CD4-positive, alpha-beta T cell treated with Interleukin-2 at 100 ng/mL for 4 hours (primary cell): ENCODE measurements around the gene PCDHA12.
"Not testable (repeated sequence)": the region's sequence is repeated elsewhere in the genome, so short reads cannot be mapped to it uniquely, and the experiment has no call there.

Experiments
- DNase-seq: peaks from one replicate; pipeline ENCODE4 v3.0.0-alpha.2; 2020; ENCODE audit warnings: low spot score

Gene PCDHA12, protein sequence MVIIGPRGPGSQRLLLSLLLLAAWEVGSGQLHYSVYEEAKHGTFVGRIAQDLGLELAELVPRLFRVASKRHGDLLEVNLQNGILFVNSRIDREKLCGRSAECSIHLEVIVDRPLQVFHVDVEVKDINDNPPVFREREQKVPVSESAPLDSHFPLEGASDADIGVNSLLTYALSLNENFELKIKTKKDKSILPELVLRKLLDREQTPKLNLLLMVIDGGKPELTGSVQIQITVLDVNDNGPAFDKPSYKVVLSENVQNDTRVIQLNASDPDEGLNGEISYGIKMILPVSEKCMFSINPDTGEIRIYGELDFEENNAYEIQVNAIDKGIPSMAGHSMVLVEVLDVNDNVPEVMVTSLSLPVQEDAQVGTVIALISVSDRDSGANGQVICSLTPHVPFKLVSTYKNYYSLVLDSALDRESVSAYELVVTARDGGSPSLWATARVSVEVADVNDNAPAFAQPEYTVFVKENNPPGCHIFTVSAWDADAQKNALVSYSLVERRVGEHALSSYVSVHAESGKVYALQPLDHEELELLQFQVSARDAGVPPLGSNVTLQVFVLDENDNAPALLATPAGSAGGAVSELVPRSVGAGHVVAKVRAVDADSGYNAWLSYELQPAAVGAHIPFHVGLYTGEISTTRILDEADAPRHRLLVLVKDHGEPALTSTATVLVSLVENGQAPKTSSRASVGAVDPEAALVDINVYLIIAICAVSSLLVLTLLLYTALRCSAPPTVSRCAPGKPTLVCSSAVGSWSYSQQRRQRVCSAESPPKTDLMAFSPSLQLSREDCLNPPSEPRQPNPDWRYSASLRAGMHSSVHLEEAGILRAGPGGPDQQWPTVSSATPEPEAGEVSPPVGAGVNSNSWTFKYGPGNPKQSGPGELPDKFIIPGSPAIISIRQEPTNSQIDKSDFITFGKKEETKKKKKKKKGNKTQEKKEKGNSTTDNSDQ

DNA sequence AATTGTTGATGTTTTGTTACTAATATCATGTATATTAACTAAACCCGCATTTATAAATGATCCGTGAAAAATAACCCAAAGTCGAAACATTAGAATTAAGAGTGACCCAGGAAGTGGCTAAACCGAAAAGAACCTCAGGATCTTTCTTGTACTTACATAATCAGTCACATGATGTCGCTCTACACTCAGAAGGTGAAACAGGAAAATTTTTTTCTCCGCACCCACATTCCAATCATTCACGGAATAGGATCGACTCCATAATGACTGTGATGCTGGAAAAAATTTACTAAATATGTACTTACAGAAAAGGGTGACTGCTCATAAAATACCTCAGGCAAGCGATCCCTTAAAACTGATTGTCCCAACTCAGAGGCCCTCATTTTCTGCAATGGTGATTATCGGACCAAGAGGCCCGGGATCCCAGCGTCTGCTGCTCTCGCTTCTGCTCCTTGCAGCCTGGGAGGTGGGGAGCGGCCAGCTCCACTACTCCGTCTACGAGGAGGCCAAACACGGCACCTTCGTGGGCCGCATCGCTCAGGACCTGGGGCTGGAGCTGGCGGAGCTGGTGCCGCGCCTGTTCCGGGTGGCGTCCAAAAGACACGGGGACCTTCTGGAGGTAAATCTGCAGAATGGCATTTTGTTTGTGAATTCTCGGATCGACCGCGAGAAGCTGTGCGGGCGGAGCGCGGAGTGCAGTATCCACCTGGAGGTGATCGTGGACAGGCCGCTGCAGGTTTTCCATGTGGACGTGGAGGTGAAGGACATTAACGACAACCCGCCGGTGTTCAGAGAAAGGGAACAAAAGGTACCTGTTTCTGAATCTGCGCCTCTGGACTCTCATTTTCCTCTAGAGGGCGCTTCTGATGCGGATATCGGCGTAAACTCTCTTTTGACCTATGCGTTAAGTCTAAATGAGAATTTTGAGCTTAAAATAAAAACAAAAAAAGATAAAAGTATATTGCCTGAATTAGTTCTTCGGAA is at the start of gene PCDHA12:
PCDHA12 (plus strand) TSS at position 224 of the 981 bp plus-strand sequence; CDS start at position 389, 165 bp downstream.
- DNase-seq, result no peak

DNA sequence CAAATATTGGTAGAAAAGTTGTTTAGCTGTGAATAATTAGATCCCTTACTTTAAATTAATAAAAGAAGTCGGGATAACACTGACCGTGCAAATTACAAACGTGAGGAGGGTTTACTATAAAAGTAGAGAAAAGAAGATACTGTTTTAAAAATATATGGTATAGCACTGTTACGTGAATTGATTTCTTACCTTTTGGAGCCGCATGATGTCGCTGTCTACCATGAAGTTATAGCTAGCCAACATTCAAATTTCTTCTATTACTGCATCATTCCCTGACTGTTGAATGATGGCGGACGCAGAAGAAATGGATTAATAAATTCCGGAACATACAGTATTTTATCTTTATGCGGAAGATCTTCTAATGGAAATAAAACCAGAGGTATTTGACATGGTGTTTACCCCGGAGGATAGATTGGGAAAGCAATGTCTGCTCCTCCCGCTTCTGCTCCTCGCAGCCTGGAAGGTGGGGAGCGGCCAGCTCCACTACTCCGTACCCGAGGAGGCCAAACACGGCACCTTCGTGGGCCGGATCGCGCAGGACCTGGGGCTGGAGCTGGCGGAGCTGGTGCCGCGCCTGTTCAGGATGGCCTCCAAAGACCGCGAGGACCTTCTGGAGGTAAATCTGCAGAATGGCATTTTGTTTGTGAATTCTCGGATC is 47.3 kb upstream of the PCDHA12 start, which contains the start of gene PCDHA6:
PCDHA6 (plus strand) TSS at position 257 of the 658 bp plus-strand sequence; CDS start at position 389, 132 bp downstream.
- DNase-seq, result no peak

DNA sequence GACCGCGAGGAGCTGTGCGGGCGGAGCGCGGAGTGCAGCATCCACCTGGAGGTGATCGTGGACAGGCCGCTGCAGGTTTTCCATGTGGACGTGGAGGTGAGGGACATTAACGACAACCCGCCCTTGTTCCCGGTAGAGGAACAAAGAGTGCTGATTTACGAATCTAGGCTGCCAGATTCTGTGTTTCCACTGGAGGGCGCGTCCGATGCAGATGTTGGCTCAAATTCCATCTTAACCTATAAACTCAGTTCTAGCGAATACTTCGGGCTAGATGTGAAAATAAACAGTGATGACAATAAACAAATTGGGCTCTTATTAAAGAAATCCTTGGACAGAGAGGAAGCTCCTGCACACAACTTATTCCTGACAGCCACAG is 46.8 kb upstream of the PCDHA12 start:
- DNase-seq, result no peak

DNA sequence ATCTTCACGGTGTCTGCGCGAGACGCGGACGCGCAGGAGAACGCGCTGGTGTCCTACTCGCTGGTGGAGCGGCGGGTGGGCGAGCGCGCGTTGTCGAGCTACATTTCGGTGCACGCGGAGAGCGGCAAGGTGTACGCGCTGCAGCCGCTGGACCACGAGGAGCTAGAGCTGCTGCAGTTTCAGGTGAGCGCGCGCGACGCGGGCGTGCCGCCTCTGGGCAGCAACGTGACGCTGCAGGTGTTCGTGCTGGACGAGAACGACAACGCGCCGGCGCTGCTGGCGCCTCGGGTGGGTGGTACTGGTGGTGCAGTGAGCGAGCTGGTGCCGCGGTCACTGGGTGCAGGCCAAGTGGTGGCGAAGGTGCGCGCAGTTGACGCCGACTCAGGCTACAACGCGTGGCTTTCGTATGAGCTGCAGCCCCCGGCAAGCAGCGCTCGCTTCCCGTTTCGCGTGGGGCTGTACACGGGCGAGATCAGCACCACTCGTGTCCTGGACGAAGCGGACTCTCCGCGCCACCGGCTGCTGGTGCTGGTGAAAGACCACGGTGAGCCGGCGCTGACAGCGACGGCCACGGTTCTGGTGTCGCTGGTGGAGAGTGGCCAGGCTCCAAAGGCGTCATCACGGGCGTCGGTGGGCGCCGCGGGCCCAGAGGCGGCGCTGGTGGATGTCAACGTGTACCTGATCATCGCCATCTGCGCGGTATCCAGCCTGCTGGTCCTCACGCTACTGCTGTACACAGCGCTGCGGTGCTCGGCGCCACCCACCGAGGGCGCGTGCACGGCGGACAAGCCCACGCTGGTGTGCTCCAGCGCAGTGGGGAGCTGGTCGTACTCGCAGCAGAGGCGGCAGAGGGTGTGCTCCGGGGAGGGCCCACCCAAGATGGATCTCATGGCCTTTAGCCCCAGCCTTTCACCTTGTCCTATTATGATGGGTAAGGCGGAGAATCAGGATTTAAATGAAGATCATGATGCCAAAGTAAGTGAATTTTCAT is 45.3 kb upstream of the PCDHA12 start:
- DNase-seq, result not testable (repeated sequence)

DNA sequence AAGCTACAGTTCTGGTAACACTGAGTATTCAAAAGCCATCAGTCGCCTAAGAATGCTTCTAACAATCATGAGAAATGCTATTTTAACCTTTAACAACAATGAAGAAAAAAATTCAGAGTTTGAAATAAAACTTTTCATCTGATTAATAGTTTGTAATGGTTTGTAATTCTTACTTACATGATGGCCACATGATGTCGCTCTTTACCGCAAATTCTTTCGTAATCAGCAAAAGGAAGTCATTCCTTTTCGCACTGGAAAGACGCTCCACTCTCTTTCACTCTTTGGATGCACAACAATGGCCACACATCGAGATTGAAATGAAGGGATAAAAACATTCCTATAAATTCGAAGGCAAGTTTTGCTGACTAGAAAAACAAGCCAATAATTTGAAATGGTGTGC is 41.1 kb upstream of the PCDHA12 start, which contains the start of gene PCDHA7:
PCDHA7 (plus strand) TSS at position 277 of the 400 bp plus-strand sequence; CDS start at position 392, 115 bp downstream.
- no peak for DNase-seq

DNA sequence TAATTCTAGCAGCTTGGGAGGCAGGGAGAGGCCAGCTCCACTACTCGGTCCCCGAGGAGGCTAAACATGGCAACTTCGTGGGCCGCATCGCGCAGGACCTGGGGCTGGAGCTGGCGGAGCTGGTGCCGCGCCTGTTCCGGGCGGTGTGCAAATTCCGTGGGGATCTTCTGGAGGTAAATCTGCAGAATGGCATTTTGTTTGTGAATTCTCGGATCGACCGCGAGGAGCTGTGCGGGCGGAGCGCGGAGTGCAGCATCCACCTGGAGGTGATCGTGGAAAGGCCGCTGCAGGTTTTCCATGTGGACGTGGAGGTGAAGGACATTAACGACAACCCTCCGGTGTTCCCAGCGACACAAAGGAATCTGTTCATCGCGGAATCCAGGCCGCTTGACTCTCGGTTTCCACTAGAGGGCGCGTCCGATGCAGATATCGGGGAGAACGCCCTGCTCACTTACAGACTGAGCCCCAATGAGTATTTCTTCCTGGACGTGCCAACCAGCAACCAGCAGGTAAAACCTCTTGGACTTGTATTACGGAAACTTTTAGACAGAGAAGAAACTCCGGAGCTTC is 40.6 kb upstream of the PCDHA12 start:
- DNase-seq, result not testable (repeated sequence)

DNA sequence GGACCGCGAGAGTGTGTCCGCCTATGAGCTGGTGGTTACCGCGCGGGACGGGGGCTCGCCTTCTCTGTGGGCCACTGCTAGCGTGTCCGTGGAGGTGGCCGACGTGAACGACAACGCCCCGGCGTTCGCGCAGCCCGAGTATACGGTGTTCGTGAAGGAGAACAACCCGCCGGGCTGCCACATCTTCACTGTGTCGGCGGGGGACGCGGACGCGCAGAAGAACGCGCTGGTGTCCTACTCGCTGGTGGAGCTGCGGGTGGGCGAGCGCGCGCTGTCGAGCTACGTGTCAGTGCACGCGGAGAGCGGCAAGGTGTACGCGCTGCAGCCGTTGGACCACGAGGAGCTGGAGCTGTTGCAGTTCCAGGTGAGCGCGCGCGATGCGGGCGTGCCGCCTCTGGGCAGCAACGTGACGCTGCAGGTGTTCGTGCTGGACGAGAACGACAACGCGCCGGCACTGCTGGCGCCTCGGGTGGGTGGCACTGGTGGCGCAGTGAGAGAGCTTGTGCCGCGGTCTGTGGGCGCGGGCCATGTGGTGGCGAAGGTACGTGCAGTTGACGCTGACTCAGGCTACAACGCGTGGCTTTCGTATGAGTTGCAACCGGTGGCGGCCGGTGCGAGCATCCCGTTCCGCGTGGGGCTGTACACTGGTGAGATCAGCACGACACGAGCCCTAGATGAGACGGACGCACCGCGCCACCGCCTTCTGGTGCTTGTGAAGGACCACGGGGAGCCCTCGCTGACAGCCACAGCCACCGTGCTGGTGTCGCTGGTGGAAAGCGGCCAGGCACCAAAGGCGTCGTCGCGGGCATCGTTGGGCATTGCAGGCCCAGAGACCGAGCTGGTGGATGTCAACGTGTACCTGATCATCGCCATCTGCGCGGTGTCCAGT is 39.2 kb upstream of the PCDHA12 start:
- DNase-seq, result no peak

DNA sequence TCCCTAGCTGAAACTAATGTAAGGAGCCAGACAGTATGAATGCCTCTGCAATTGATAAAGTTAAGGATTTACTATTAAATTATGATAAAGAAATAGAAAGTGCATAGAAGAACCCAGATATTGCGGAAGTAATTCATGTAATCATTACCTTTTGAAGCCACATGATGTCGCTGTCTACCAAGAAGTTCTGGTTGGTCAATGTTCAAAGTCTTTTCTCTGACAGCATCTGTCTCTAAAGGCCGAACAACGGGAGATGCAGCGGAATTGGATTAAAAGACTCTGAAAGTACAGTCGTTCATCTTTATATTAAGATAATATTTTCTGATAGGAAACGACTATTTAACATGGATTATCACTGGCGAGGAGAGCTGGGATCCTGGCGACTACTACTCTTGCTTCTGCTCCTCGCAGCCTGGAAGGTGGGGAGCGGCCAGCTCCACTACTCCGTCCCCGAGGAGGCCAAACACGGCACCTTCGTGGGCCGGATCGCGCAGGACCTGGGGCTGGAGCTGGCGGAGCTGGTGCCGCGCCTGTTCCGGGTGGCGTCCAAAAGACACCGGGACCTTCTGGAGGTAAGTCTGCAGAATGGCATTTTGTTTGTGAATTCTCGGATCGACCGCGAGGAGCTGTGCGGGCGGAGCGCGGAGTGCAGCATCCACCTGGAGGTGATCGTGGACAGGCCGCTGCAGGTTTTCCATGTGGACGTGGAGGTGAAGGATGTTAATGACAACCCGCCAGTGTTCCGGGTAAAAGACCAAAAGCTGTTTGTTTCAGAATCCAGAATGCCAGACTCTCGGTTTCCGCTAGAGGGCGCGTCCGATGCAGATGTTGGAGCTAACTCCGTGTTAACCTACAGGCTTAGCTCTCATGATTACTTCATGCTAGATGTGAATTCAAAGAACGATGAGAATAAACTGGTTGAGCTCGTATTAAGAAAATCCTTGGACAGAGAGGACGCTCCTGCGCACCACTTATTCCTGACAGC is 33.8 kb upstream of the PCDHA12 start, which contains the start of gene PCDHA8:
PCDHA8 (plus strand) TSS at position 210 of the 985 bp plus-strand sequence; CDS start at position 345, 135 bp downstream.
- peak; percentile 1 for DNase-seq

DNA sequence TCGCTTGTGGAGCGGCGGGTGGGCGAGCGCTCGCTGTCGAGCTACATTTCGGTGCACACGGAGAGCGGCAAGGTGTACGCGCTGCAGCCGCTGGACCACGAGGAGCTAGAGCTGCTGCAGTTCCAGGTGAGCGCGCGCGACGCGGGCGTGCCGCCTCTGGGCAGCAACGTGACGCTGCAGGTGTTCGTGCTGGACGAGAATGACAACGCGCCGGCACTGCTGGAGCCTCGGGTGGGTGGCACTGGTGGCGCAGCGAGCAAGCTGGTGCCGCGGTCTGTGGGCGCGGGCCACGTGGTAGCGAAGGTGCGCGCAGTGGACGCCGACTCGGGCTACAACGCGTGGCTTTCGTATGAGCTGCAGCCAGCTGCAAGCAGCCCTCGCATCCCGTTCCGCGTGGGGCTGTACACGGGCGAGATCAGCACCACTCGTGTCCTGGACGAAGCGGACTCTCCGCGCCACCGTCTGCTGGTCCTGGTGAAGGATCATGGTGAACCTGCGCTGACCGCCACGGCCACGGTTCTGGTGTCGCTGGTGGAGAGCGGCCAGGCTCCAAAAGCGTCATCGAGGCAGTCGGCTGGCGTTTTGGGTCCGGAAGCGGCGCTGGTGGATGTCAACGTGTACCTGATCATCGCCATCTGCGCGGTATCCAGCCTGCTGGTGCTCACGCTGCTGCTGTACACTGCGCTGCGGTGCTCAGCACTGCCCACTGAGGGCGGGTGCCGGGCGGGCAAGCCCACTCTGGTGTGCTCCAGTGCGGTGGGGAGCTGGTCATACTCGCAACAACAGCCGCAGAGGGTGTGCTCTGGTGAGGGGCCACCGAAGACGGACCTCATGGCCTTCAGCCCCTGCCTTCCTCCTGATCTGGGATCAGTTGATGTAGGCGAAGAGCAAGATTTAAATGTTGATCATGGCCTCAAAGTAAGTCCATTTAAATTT is 32.0 kb upstream of the PCDHA12 start:
- no peak for DNase-seq

DNA sequence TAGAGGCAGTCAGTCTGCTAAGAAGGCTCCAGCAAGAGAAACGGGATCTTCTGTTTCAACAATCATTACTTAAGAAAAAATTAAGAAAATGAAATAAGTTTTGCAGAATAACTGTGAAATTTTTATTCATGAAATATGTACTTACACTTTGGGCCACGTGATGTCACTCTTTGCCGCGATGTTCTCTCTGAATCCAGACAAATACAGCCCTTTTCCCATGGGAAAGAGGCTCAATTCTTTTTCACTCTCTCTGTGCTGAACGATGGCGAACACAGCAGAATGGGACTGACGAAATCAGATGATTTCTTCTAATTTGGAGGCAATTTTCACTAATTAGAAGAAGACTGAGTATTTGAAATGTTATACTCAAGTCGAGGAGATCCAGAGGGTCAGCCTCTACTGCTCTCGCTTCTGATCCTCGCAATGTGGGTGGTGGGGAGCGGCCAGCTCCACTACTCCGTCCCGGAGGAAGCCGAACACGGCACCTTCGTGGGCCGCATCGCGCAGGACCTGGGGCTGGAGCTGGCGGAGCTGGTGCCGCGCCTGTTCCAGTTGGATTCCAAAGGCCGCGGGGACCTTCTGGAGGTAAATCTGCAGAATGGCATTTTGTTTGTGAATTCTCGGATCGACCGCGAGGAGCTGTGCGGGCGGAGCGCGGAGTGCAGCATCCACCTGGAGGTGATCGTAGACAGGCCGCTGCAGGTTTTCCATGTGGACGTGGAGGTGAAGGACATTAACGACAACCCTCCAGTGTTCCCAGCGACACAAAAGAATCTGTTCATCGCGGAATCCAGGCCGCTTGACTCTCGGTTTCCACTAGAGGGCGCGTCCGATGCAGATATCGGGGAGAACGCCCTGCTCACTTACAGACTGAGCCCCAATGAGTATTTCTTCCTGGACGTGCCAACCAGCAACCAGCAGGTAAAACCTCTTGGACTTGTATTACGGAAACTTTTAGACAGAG is 26.7 kb upstream of the PCDHA12 start, which contains the start of gene PCDHA9:
PCDHA9 (plus strand) TSS at position 244 of the 964 bp plus-strand sequence; CDS start at position 358, 114 bp downstream.
- DNase-seq, result not testable (repeated sequence)

DNA sequence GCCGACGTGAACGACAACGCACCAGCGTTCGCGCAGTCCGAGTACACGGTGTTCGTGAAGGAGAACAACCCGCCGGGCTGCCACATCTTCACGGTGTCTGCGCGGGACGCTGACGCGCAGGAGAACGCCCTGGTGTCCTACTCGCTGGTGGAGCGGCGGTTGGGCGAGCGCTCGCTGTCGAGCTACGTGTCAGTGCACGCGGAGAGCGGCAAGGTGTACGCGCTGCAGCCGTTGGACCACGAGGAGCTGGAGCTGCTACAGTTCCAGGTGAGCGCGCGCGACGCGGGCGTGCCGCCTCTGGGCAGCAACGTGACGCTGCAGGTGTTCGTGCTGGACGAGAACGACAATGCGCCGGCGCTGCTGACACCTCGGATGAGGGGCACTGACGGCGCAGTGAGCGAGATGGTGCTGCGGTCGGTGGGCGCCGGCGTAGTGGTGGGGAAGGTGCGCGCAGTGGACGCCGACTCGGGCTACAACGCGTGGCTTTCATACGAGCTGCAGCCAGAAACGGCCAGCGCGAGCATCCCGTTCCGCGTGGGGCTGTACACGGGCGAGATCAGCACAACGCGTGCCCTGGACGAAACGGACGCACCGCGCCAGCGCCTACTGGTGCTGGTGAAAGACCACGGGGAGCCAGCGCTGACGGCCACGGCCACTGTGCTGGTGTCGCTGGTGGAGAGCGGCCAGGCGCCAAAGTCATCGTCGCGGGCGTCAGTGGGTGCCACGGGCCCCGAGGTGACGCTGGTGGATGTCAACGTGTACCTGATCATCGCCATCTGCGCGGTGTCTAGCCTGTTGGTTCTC is 25.1 kb upstream of the PCDHA12 start:
- DNase-seq, result not testable (repeated sequence)

DNA sequence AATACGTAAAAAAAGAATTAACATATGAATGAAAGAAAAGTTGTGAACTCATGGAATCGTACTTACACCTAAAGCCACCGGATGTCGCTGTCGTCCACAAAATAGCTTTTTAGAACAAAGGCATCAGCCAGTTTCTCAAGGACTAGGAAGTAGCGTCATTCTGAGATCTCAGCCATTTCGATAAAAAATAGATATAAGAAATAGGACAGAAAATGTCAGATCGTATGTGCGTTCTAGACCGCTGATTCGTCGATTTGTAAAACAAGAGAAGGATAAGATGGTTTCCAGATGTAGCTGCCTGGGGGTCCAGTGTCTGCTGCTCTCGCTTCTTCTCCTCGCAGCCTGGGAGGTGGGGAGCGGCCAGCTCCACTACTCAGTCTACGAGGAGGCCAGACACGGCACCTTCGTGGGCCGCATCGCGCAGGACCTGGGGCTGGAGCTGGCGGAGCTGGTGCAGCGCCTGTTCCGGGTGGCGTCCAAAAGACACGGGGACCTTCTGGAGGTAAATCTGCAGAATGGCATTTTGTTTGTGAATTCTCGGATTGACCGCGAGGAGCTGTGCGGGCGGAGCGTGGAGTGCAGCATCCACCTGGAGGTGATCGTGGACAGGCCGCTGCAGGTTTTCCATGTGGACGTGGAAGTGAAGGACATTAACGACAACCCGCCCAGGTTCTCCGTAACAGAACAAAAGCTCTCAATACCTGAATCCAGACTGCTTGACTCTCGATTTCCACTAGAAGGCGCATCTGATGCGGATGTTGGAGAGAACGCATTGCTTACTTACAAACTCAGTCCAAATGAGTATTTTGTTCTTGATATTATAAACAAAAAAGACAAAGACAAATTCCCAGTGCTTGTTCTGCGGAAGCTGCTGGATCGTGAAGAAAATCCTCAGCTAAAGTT is 19.1 kb upstream of the PCDHA12 start, which contains the start of gene PCDHA10:
PCDHA10 (plus strand) TSS at position 126 of the 903 bp plus-strand sequence; CDS start at position 278, 152 bp downstream.
- no peak for DNase-seq
